ENCODE data around the gene FILIP1L. TPM values are rescaled to one million over a fixed set of nuclear protein-coding genes. Genes with fewer than 3 reads are reported as not detected.

FILIP1L gene
- total RNA-seq, 4 donors from 2014 or later = 87.1 to 115 (median 99.6) TPM

DNA sequence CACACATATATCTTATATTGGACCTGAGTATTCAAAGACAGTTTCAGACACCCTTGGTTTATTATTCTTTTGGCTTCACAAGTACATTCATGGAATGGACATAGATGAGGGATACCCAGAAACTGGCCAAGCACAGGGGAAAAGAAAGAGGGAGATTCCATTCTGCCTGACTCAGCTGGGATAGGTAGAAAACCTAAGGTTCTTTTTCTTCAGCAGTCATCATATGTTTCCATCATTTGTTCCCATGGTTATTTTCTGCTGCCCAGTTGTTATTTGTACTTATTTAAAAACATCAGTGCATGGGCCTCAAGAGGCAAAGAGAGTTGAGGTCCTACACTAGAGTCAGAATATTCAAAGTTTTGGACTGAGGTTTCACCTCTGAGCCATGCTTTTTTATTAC is 91.8 kb downstream of the FILIP1L start:
- in situ Hi-C loops (cut with MboI; ENCODE audit: low sequenced_read_pairs in 4 of 4) = no loop called here
- DNase-seq (no peak), ATAC-seq (no peak)
- intact Hi-C loops (cut with DNase I; ENCODE audit: low total_unique reads) = no loop called here
- no peak for TF ChIP-seq POLR2A (IDR thresholded peaks at IDR 0.05)
- TF ChIP-seq, protein P1, sequence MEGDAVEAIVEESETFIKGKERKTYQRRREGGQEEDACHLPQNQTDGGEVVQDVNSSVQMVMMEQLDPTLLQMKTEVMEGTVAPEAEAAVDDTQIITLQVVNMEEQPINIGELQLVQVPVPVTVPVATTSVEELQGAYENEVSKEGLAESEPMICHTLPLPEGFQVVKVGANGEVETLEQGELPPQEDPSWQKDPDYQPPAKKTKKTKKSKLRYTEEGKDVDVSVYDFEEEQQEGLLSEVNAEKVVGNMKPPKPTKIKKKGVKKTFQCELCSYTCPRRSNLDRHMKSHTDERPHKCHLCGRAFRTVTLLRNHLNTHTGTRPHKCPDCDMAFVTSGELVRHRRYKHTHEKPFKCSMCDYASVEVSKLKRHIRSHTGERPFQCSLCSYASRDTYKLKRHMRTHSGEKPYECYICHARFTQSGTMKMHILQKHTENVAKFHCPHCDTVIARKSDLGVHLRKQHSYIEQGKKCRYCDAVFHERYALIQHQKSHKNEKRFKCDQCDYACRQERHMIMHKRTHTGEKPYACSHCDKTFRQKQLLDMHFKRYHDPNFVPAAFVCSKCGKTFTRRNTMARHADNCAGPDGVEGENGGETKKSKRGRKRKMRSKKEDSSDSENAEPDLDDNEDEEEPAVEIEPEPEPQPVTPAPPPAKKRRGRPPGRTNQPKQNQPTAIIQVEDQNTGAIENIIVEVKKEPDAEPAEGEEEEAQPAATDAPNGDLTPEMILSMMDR (IDR thresholded peaks at IDR 0.05 in 4 of 5, conservative IDR thresholded peaks at IDR 0.05 in 1 of 5) = no peak
- H3K4me3 ChIP-seq = no peak overlapping the region
- H3K27ac ChIP-seq = peak overlapping the region in 3 of 4 donors; percentile 63 to 87 (median 83)
- no peaks in the 10 kb centered on the region for H3K36me3 ChIP-seq
- H3K27me3 ChIP-seq = no peaks in the 10 kb centered on the region
- H3K4me1 ChIP-seq = peaks cover 34 to 50% of the 10 kb centered on the region in 2 donors
- no peaks in the 10 kb centered on the region for H3K9me3 ChIP-seq

DNA sequence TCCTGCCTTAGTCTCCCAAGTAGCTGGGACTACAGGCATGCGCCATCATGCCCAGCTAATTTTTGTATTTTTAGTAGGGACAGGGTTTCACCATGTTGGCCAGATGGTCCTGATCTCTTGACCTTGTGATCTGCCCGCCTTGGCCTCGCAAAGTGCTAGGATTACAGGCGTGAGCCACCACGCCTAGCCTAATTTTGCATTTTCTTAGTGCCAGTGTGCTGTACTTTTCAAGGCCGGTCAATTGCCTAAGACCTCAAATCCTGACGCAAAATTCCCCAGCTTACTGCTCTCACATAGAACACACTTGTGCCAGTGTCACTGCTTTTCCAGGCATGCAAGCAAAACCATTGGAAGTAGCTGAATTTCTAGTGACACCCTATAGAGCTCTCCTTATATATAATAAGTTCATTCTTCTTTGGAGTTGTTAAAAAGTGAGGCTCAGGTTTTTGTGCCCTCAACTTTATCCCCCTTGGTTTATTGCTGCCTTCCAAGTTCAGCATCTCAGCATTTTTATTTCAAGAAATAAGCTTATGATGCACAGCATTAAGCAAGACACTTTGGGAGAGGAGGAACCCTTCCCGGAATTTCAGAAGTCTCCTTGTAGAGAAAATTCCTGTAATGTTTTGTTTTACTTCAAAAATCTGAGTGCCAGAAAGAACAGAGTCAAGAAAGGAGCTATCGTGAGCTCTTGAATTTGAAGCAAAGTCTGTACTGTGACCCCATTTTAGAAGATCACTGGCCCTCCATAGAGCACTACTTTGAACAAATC is 93.2 kb downstream of the FILIP1L start:
- intact Hi-C loops (cut with DNase I; ENCODE audit: low total_unique reads) (no loop called here), in situ Hi-C loops (cut with MboI; ENCODE audit: low sequenced_read_pairs in 4 of 4) (no loop called here)
- no peaks in the 10 kb centered on the region for H3K9me3 ChIP-seq
- no peak overlapping the region for H3K4me3 ChIP-seq
- H3K36me3 ChIP-seq = no peaks in the 10 kb centered on the region
- ATAC-seq (peak in 1 of 2 donors; percentile 64), DNase-seq (peak in 1 of 2 donors; percentile 58)
- TF ChIP-seq, protein P1 (IDR thresholded peaks at IDR 0.05 in 4 of 5, conservative IDR thresholded peaks at IDR 0.05 in 1 of 5) = no peak
- no peak for TF ChIP-seq POLR2A (IDR thresholded peaks at IDR 0.05)
- H3K27ac ChIP-seq = peak overlapping the region; percentile 38 to 87 (median 64)
- H3K4me1 ChIP-seq = peaks cover 34 to 50% of the 10 kb centered on the region in 2 donors
- H3K27me3 ChIP-seq = no peaks in the 10 kb centered on the region

DNA sequence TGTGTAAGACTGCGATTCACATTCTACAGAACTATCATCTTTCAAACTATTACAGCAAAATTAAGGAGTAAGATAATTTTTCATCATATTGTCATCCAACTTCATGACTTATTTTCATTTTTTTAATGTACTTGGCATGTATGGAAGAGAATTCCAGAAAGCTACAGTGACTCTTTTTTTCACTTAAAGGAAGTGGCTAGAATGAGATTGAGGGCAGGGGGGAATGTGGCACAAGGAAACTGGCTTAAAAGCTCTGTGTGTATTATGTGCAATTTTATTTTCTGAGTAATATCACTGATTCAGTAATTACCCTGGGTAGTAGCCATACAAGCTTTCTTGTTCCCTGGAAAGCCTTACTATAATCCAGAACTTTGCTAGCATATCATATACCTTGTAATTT is 94.6 kb downstream of the FILIP1L start:
- Histone ChIP-seq H3K4me3 (no peak overlapping the region), H3K36me3 (no peaks in the 10 kb centered on the region), H3K9me3 (no peaks in the 10 kb centered on the region), H3K27ac (peak overlapping the region in 3 of 4 donors; percentile 38 to 87 (median 71)), H3K4me1 (peaks cover 29 to 40% of the 10 kb centered on the region in 2 donors), H3K27me3 (no peaks in the 10 kb centered on the region)
- no peak for TF ChIP-seq POLR2A (IDR thresholded peaks at IDR 0.05)
- TF ChIP-seq, protein P1 (IDR thresholded peaks at IDR 0.05 in 4 of 5, conservative IDR thresholded peaks at IDR 0.05 in 1 of 5) = no peak
- ATAC-seq (no peak), DNase-seq (no peak)
- in situ Hi-C loops (cut with MboI; ENCODE audit: low sequenced_read_pairs in 4 of 4) (no loop called here), intact Hi-C loops (cut with DNase I; ENCODE audit: low total_unique reads) (no loop called here)

DNA sequence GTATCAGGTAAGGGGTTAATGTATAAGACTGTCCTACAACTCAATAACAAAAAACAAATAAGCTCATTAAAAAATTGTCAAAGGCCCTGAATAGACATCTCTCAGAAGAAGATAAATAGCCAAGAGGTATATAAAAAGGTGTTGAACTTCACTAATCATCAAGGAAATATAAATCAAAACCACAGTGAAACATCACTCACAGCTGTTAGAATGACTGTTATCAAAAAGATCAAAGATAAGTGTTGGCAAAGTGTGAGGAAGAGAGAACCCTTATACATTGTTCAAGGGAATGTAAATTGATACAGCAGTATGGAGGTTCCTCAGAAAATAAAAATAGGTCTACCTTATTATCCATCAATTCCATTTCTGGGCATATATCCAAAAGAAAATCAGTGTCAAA is 95.5 kb downstream of the FILIP1L start:
- H3K4me1 ChIP-seq = peaks cover 22 to 31% of the 10 kb centered on the region in 2 donors
- peak overlapping the region in 2 of 4 donors; percentile 11 to 21 for H3K27ac ChIP-seq
- no peaks in the 10 kb centered on the region for H3K36me3 ChIP-seq
- no peaks in the 10 kb centered on the region for H3K9me3 ChIP-seq
- no peak overlapping the region for H3K4me3 ChIP-seq
- in situ Hi-C loops (cut with MboI; ENCODE audit: low sequenced_read_pairs in 4 of 4) (no loop called here), intact Hi-C loops (cut with DNase I; ENCODE audit: low total_unique reads) (no loop called here)
- DNase-seq = no peak
- no peaks in the 10 kb centered on the region for H3K27me3 ChIP-seq
- TF ChIP-seq, protein P1 (IDR thresholded peaks at IDR 0.05 in 4 of 5, conservative IDR thresholded peaks at IDR 0.05 in 1 of 5) = no peak
- TF ChIP-seq POLR2A (IDR thresholded peaks at IDR 0.05) = no peak
- no peak for ATAC-seq
